Measurements from ENCODE around the gene VWA5B1.

Gene VWA5B1

DNA sequence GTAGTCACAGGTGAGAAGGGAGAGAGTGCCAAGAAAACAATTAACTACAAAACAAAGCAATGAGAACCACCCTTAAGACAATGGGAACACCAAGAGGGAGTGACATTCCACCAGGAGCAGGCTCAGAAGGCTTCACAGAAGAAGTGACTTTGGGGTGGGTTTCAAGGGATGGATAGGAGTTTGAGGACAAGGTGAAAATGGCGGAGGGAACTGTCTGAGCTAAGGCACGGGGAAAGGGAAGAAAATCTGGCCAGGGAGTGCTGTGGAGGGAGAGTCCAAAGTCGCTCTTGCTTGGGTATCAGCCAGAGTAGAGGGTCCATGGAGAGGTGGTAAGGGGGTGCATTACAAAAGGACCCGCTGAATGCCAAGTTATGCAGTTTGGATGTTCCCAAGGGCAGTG is 108.1 kb downstream of the VWA5B1 start:
- DNase-seq = no peak

GRCh38 chr1:20399196-20399595 is 108.5 kb downstream of the VWA5B1 start:
- DNase-seq = no peak

DNA sequence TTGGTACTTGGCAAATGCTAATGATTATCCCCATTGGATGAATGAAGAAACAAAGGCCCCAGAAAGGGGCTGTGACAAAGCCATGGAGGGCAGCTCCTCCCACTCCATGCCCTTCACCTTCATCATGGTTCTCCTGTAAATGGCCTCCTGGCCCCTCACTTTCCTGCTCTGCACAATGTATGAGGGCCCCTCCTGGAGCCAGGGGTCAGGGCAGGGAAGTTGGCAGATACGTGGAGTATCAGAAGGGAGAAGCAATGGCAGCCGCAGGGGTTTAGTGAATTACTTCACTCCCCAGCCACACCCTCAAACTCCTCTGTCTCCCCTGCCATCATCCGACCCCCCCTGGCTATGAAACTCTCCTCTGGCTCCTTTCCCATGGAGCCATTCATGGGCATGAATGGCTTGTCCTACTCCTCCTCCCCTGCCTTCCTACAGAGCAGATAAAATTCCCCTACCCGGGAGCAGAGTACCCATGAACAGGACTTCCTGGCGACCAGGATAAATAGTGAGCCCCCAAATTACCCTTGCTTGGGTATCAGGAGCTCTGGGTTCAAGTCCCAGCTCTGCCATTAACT is 109.0 kb downstream of the VWA5B1 start:
- no peak for DNase-seq

DNA sequence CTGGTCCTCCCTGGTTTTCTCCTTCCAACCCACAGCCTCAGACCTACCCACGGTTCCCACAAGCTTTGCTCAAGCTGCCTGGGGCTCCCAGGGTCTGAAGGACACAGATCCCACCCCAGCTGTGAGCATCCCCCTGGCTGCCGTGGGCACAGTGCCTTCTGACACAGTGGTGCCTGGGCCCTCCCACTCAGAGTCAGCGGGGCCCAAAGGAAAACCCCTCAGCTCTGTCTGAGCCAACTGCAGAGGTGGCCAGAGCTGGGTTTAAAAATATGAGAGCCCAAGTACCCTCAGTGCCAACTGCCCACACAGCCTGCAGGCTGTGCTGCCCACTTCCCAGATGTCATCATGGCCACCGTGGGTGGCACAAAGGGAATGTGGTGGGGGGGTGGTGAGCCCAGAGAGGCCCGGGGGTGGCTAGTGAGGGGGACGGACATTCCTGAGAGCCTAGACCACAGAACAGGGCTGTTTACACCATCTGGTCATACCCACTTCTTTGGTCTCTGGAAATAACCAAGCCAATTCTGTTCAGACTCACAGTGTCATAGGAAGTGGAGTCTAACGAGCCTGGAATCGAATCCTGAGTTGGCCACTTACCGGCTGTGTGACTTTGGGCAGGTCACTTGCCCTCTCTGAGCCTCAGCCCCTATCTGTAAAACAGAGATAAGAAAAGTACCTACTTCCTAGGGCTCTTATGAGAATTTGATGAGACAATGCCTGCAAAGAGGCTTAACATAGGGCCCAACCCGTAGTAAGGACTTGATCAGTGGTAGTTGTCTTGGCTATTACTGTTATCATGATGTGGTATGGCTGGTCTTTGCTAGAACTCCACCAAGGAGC is 109.9 kb downstream of the VWA5B1 start:
- DNase-seq = no peak

- no peak for DNase-seq
These were observed 110.8 kb downstream of the VWA5B1 start for GRCh38 chr1:20401405-20402010.

- DNase-seq = no peak
These were observed 112.1 kb downstream of the VWA5B1 start for GRCh38 chr1:20402585-20403422.

DNA sequence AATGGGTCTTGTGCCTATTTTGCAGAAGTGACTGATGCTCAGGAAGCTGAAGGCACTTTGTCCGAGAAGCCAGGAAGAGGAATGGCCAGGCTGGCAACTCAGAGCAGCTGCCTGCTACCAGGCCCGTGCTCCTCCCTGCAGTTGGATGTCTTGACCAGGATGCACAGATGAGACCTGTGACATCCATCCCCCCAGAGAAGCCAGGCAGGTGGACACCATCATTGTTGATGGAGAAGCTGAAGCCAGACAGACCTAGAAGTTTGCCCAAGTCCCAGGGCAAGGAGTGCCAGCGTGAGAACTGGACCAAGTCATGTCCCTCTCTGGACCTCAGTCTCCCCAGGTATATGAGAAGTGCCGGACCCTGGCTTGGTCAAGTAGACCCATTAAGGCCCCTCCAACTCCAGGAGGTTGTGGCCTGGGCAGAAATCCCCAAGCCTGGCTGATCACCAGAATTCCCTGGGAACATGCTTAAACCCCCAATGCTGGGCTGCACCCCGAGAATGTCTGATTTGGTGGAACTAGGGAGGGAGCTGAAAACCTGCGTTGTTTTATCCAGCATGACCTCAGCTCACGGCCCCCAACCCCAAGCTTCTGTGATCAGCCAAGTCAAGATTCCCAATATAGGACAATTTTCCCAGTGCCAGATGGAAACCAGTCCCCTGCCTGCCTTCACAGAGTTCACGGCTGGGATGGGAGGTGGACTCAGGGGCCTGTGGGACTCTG is 112.9 kb downstream of the VWA5B1 start:
- DNase-seq = no peak

- DNase-seq = no peak
These were observed 113.8 kb downstream of the VWA5B1 start for GRCh38 chr1:20404466-20404865.
